ENCODE results near the gene UBAC1.
"Not testable (repeated sequence)": the region's sequence is repeated elsewhere in the genome, so short reads cannot be mapped to it uniquely, and the experiment has no call there.

Gene UBAC1

GRCh38 chr9:135933114-135933513 lies 28.1 kb downstream of the UBAC1 start:
- DNase-seq = no peak

GRCh38 chr9:135932656-135933055 lies 28.5 kb downstream of the UBAC1 start:
- no peak for DNase-seq

GRCh38 chr9:135931349-135931820 lies 29.8 kb downstream of the UBAC1 start:
- DNase-seq = no peak

- no peak for DNase-seq
Observed at GRCh38 chr9:135930446-135931345, 30.5 kb downstream of the UBAC1 start.

GRCh38 chr9:135929656-135930445 lies 31.3 kb downstream of the UBAC1 start:
- no peak for DNase-seq

- no peak for DNase-seq
Observed at GRCh38 chr9:135928731-135929655, 32.2 kb downstream of the UBAC1 start.

- no peak for DNase-seq
Observed at GRCh38 chr9:135928074-135928730, 33.0 kb downstream of the UBAC1 start.

- no peak for DNase-seq
Observed at GRCh38 chr9:135927195-135928013, 33.8 kb downstream of the UBAC1 start.

GRCh38 chr9:135926402-135927194 lies 34.6 kb downstream of the UBAC1 start:
- DNase-seq = no peak

- DNase-seq = no peak
Observed at GRCh38 chr9:135925496-135926133, 35.6 kb downstream of the UBAC1 start.

GRCh38 chr9:135924628-135925338 lies 36.4 kb downstream of the UBAC1 start:
- DNase-seq = no peak

GRCh38 chr9:135923508-135923907 lies 37.7 kb downstream of the UBAC1 start:
- DNase-seq = no peak

- DNase-seq = no peak
Observed at GRCh38 chr9:135921749-135922310, 39.3 kb downstream of the UBAC1 start.

GRCh38 chr9:135920973-135921585 lies 40.1 kb downstream of the UBAC1 start:
- no peak for DNase-seq

GRCh38 chr9:135920256-135920930 lies 40.8 kb downstream of the UBAC1 start:
- no peak for DNase-seq

- no peak for DNase-seq
Observed at GRCh38 chr9:135919318-135919890, 41.8 kb downstream of the UBAC1 start.

- DNase-seq = not testable (repeated sequence)
Observed at GRCh38 chr9:135916227-135916626, 44.9 kb downstream of the UBAC1 start.
